GM18909 (cell line): Measurements from ENCODE around the gene THBS3.
"Not testable (repeated sequence)": the region's sequence is repeated elsewhere in the genome, so short reads cannot be mapped to it uniquely, and the experiment has no call there.

Experiments used
- ATAC-seq: cut with Tn5 transposase; IDR thresholded peaks from one replicate; pipeline ENCODE4 v1.9.1; 2021; ENCODE audit warnings: mild to moderate bottlenecking; ENCODE audit not compliant: unreplicated experiment, poor library complexity

Gene THBS3

DNA sequence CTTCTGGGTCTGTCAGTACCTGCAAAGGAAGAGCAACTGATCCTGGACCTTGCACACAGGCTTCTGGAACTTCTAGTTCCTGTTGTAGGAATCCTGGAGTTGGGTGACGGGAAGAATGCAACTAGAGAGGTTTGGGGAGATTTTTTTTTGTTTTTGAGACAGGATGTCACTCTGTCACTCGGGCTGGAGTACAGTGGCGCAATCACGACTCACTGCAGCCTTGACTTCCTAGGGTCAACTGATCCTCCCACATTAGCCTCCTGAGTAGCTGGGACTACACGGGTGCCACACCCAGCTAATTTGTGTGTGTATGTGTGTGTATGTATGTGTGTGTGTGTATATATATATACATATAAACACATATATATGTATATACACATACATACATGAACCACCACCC, 28.8 kb upstream of the THBS3 start:
- no peak for ATAC-seq

- ATAC-seq, result not testable (repeated sequence)
Observed at GRCh38 chr1:155235375-155235774, 27.7 kb upstream of the THBS3 start.

DNA sequence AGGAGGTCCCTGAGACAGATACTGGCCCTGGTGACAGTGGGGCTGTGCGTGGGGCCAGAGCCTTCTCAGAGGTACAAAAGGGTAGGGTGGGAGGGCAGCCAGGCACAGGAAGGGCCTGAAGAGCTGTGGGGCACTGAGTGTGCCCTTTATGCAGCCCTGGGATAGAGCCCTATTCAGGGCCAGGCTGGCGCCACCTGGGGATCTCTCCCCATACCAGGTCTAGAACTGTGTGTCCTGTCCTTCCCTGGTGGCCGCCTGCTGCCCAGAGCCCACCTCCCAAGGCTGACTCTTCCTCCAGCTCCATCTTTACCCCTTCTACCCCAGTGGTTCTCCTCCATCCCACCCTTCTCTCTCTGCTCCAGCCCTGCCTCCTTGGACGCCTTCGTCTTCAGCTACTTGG, 25.8 kb upstream of the THBS3 start:
- not testable (repeated sequence) for ATAC-seq

- not testable (repeated sequence) for ATAC-seq
Observed at GRCh38 chr1:155232001-155232978, 24.6 kb upstream of the THBS3 start.

DNA sequence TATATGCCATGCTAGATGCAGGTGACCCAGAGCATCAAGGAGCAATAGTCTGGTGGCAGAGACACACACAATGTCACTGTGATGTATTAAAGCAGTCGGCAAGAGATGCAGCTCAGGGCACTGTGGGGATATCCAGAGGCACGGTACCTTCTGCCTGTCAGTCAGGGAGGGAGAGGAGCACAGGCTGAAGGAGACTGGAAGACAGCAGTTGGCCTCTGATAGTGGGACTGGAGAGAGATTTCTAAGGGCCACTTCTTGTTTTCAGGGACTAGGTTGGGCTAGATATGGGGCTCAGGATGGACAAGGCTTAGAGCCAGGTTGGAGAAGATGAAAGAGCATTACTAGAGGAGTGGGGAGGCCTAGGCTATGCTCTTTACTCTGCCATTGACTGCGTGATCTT, 23.6 kb upstream of the THBS3 start:
- ATAC-seq, result not testable (repeated sequence)

DNA sequence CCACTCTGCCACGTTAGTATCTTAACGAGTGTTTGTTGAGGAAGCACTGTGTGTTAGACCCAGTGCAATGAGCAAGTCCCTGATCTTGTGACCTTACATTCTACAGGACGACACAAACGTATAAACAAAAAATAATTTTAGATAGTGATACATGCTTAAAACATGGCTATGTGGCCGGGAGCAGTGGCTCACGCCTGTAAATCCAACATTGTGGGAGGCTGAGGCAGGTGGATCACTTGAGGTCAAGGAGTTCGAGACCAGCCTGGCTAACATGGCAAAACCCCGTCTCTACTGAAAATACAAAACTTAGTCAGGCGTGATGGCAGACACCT, 20.4 kb upstream of the THBS3 start:
- ATAC-seq, result no peak

DNA sequence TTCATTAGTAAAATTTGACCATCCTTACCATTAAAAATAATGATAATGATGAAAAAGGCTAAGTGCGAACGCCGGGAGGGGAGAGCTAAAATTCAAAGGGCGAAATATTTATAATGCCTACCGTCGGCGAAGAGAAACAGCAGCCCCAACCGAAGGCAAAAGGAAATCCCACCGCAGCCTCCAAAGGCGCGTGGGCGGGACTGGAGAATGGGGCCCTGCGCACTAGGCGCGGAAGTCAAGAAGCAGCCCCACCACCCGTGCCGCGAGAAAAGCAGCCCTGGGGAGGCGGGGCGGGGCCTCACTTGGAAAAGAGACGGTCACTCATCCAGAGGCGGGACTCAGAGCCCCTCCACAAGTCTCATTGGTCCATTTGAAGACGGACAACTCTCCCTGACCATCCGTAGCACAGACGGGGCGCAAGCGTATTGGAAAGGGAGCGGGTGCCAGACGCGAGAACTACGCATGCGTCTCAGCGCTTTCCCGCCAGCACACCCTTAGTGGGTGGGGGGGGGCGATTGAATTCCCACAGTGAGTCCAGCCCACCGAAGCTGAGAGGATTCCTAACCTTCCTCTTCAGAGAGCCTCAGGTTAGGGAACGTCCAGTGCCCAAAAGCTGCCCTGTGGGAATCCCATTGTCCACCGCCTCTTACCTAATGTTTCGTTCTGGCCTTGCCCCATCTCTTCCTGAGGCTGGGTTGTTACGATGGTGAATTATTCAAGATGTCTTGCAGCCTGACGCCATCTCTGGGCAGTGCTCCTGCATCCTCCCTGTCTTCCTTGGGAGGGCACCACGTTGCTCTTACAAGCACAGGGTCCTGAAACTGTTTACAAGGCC, 19.8 kb upstream of the THBS3 start:
- peak; percentile 91 for ATAC-seq

DNA sequence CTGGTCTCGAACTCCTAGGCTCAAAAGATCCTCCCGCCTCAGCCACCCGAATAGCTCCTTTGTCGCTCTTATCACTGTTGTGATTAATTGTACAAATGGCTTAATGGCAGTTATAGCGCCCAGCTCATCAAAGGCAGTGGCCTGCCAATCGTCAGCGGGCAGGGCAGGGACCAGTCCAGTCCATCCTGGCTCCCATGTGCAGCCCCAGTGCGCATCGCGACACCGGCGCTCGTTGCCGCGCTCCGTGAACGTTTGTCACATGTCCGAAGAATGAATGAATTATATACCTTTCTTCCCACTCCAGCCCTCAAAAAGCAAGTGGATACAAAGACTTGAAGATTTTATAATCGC, 19.2 kb upstream of the THBS3 start:
- peak; percentile 35 for ATAC-seq

DNA sequence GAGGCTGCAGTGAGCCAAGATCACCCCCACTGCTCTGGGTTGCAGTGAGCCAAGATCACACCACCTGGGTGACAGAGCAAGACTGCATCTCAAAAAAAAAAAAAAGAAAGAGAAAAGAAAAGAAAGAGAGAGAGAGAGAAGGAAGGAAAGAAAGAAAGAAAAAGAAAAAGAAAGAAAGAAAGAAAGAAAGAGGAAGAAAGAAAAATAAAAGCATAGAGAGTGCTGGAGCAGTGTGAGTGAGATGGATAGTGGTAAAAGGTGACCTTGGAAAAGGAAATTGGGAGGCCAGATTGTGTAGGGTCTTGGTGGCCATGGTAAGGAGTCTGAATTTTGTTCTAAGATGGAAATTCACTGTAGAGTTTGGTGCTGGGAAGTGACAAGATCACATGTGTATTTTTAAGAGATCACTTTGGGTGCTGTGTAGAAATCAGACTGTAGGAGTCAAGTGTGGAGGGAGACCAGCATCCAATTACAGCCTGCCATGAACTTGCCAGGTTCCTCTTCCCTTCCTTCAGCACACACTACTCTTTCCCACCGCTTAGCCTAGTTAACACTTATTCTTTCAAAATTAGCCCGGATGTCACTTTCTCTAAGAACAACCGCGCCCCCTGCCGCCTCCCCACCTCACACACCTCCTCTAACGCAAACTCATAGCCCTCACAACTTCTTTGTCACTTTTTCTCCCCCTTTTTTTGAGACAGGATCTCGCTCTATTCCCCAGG, 18.7 kb upstream of the THBS3 start:
- peak; percentile 37 for ATAC-seq

GRCh38 chr1:155225404-155225759, 17.7 kb upstream of the THBS3 start:
- ATAC-seq, result not testable (repeated sequence)

GRCh38 chr1:155223047-155223446, 15.3 kb upstream of the THBS3 start:
- ATAC-seq, result no peak

DNA sequence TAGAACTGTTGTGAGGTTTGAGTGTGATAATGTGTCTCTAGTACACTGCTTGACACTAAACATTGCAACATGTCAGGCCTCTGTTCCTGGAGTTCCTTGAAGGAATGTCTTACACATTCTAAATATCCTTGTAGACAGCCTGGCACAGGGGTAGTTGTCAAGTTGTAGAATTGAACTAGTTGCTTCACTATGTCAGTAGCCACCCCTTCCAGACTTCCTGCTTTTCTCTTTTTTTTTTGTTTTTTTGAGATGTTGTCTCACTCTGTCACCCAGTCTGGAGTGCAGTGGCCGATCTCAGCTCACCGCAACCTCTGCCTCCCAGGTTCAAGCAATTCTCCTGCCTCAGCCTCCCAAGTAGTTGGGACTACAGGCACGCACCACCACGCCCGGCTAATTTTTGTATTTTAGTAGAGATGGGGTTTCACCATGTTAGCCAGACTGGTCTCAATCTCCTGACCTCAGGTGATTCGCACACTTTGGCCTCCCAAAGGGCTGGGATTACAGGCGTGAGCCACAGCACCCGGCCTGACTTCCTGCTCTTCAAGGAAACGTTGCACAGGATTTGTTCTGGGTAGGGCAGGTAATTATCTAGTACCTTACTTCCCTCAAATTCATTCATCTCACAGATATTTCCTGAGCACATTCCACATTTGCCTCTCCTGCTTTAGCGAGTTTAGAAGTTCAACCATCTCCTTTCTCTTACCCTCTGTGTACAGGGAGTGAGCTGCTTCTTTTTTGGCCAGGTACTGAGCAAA, 12.7 kb upstream of the THBS3 start:
- ATAC-seq, result not testable (repeated sequence)

GRCh38 chr1:155219592-155220031, 11.9 kb upstream of the THBS3 start:
- no peak for ATAC-seq

- no peak for ATAC-seq
Observed at GRCh38 chr1:155218854-155219591, 11.3 kb upstream of the THBS3 start.

GRCh38 chr1:155214702-155215101, 7.0 kb upstream of the THBS3 start:
- ATAC-seq, result not testable (repeated sequence)

DNA sequence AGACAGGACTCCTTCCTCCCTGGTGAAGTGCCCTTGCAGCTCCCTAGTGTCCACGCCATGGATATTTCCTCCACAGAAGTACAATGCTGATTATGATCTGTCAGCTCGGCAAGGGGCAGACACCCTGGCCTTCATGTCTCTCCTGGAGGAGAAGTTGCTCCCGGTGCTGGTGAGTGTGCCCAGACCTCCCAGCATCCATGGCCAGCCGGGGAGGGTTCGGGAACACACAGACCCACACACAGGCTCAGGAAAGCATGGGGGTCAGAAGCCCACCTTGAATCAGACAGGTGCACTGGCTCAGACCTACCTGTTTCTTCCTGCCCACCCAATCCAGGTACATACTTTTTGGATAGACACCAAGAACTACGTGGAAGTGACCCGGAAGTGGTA, 4.3 kb upstream of the THBS3 start:
- not testable (repeated sequence) for ATAC-seq

DNA sequence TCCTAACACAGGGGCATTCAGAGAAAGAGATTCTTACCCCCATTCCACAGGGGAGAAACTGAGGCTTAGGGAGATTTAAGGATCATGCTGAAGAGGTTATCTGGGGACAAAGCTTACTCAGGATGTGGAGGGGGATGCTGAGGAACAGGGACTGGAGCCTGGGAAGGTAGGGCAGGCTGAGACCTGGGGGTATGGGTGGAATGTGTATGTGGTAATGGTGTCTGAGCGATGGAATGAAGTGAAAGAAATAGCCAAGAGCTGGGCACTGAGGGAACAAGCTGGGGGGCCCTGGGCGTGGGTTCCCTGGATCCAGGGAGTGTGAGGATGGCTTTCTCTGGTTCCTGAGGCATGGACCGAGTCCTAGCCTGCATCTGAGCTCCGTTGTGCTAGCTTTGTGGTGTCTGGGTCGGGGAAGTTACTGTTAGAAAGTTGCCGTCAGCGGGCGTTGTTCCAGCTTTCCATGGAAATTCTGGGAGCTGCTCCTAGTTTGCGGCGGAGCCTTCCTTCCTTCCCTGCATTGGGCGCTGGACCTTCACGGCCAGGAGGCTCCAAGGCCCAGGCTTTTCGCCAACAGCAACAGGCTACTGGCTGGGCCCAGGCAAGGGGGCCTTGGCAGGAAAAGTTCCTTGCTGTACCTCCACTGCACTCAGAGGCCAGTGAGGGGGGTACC, 3.8 kb upstream of the THBS3 start:
- not testable (repeated sequence) for ATAC-seq

- no peak for ATAC-seq
Observed at GRCh38 chr1:155210314-155211104, 2.8 kb upstream of the THBS3 start.
